ENCODE data around the gene TNNI2.

DNA sequence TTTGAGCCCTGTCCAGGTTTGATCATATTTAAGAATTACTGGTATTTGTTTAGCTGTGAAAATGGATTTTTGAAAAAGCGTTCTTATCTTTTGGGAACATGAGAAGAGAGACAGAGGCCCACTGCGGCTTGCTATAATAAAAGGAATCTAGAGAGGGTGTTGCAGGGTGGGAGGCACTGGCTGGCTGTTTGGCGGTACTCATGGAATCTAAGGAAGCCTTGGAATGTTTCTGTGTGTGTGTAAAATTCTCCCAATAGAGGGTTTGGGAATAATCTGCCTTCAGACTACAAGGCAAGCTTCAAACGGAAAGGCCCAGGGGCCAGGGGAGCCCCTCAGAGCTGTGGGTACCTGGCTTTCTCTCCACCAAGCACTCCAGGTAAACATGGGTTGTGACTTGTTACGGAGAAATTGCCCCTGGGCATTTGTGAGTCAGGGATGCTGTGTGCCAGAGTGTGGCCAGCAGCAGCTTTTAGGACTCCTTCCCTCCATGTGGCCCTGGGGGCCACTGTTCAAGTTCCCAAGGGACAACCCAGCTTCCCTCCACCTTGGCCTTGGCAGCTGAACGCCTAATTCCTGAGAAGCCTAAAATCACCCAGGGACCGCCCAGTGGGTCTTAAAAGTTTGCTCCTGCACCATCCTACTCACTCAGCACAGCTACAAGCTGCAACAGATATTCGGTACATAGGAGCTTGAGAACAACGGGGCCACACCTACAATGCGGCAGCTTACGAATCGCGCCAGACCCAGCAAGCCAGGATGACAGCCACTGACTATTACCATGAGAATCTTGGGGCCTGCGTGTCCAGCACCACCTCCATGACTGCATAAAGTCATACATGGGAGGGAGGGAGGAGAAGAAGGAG lies 18.1 kb upstream of the TNNI2 start:
- TF ChIP-seq, protein P1, sequence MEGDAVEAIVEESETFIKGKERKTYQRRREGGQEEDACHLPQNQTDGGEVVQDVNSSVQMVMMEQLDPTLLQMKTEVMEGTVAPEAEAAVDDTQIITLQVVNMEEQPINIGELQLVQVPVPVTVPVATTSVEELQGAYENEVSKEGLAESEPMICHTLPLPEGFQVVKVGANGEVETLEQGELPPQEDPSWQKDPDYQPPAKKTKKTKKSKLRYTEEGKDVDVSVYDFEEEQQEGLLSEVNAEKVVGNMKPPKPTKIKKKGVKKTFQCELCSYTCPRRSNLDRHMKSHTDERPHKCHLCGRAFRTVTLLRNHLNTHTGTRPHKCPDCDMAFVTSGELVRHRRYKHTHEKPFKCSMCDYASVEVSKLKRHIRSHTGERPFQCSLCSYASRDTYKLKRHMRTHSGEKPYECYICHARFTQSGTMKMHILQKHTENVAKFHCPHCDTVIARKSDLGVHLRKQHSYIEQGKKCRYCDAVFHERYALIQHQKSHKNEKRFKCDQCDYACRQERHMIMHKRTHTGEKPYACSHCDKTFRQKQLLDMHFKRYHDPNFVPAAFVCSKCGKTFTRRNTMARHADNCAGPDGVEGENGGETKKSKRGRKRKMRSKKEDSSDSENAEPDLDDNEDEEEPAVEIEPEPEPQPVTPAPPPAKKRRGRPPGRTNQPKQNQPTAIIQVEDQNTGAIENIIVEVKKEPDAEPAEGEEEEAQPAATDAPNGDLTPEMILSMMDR (conservative IDR thresholded peaks at IDR 0.05; ENCODE audit: low read depth, low read length): no peak
- no peak for TF ChIP-seq EZH2 (IDR thresholded peaks at IDR 0.05; ENCODE audit: low read length, unreplicated experiment)

Data from PC-3 (cell line).